Ovary (tissue), 9 donors: ENCODE results near the gene OR4E2. TPM values are rescaled to one million over a fixed set of nuclear protein-coding genes. Genes with fewer than 3 reads are reported as not detected.

Source experiments
- DNase-seq, 5 donors: peaks; one replicate each; pipeline ENCODE4 v3.0.0-alpha.2; 2019 to 2020
- H3K27ac ChIP-seq, 2 donors: fragments of 200-600 bp; one replicate each; pipeline versions ENCODE4 v1.5.1 to v1.8.0; 2019 to 2022
- H3K27me3 ChIP-seq: fragments of 200-600 bp; one replicate; pipeline ENCODE4 v1.8.0; 2022
- H3K36me3 ChIP-seq: fragments of 200-600 bp; sonication (generic); one replicate; pipeline ENCODE4 v1.5.1; 2019
- H3K4me1 ChIP-seq: one replicate; pipeline ENCODE4 v1.8.1; 2013; ENCODE audit warnings: mild to moderate bottlenecking, moderate library complexity; ENCODE audit not compliant: insufficient read depth
- H3K4me3 ChIP-seq: fragments of 200-600 bp; sonication (generic); one replicate; pipeline ENCODE4 v1.5.1; 2017
- H3K9me3 ChIP-seq, 2 donors: fragments of 200-600 bp in 1 of 2; sonication (generic) in 1 of 2; one replicate each; pipeline versions ENCODE4 v1.5.1 to v1.8.1; 2013 to 2019; ENCODE audit warnings: mild to moderate bottlenecking in 1 of 2, moderate library complexity in 1 of 2
- EP300 ChIP-seq: sonication (generic); formaldehyde crosslinking; IDR thresholded peaks from one replicate; pipeline ENCODE4 v1.6.1; 2017; ENCODE audit warnings: antibody characterized with exemption
- POLR2A ChIP-seq: fragments of 450-650 bp; IDR thresholded peaks from one replicate; pipeline ENCODE4 v1.6.1; 2017; ENCODE audit warnings: antibody characterized with exemption, mild to moderate bottlenecking, moderate library complexity
- WGBS, 3 donors: extraction: QIAGEN DNeasy Blood & Tissue Kit in 1 of 3; methylation state at CpG; one replicate each; pipeline versions ENCODE4 v1.1.5 to v1.1.7; 2013 to 2017; 5-methylcytosine and 5-hydroxymethylcytosine counted together
- intact Hi-C, 4 donors: fragments of 100-400 bp; cut with DNase I; formaldehyde crosslinking; loops; one replicate each; pipeline versions ENCODE4 v1.11.0 to v1.15.1; 2022 to 2023
- polyA plus RNA-seq, 2 donors: library from polyadenylated mRNA; stranded (reverse); fragments of 200-250 nt in 1 of 2; fragments of 350-450 nt in 1 of 2; fragmentation: Illumina TruSeq in 1 of 2; extraction: RNeasy Lipid Tissue Mini Kit (QIAGEN cat#74804) in 1 of 2; gene quantifications; one replicate each; pipeline ENCODE4 v1.2.3, GENCODE V29; 2013 to 2014
- total RNA-seq, 7 donors: library from RNA; depleted of rRNA in 2 of 7; stranded (reverse); fragments of >200 nt in 2 of 7; fragmentation: NEBNext Ultra II Directional in 3 of 7; extraction: Animal tissue kit (Norgen Biotek cat#: 25700) in 3 of 7; gene quantifications; one replicate each; pipeline versions ENCODE4 v1.1.0 to v1.2.4, GENCODE V29; 2016 to 2023
- TF ChIP-seq, protein P1 (sequence below), 3 donors: fragments of 450-650 bp in 2 of 3; fragments of 200-600 bp in 1 of 3; IDR thresholded peaks; one replicate each; pipeline versions ENCODE4 v1.5.1 to v1.8.0; 2016 to 2022; ENCODE audit warnings: antibody characterized with exemption in 3 of 3, mild to moderate bottlenecking in 1 of 3
- donor health status: DM: no; HTN: no; CAD: no; lungs with moderate emphysema.
- donor health status: DM: no; HTN: no; CAD: no.
- donor health status: Bipolar disorder and iron deficiency.
- donor health status: DM: yes; HTN: yes; CAD: no.
- donor health status: DM: no; HTN: no; CAD: no.
- donor health status: DM: yes; HTN: yes; CAD: no.

OR4E2 gene
- total and polyA plus RNA-seq, 9 donors: not detected

DNA sequence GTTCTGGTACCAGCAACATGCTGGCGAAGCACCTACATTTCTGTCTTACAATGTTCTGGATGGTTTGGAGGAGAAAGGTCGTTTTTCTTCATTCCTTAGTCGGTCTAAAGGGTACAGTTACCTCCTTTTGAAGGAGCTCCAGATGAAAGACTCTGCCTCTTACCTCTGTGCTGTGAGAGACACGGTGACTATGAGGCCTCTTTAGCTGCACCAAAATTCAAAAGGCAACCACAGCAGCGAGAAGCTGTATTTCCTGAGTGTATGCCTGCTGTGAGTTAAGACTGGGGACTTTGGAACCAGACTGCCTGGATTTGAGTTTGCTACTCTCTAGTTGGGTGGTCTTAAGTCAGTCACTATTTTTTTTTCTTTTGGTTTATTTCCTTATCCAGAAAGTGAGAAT is 10.2 kb upstream of the OR4E2 start:
- no peak overlapping the region for H3K4me3 ChIP-seq
- H3K27me3 ChIP-seq: no peaks in the 10 kb centered on the region
- H3K36me3 ChIP-seq: no peaks in the 10 kb centered on the region
- no peak for DNase-seq
- no peak overlapping the region for H3K27ac ChIP-seq
- no peaks in the 10 kb centered on the region for H3K4me1 ChIP-seq
- intact Hi-C loops: no loop called here
- WGBS, 3 donors: 62 to 67% (median 65%) methylated on average over 5 of the region's 5 CpGs
- H3K9me3 ChIP-seq: no peaks in the 10 kb centered on the region
- no peak for TF ChIP-seq POLR2A
- no peak for TF ChIP-seq EP300
- TF ChIP-seq, protein P1, sequence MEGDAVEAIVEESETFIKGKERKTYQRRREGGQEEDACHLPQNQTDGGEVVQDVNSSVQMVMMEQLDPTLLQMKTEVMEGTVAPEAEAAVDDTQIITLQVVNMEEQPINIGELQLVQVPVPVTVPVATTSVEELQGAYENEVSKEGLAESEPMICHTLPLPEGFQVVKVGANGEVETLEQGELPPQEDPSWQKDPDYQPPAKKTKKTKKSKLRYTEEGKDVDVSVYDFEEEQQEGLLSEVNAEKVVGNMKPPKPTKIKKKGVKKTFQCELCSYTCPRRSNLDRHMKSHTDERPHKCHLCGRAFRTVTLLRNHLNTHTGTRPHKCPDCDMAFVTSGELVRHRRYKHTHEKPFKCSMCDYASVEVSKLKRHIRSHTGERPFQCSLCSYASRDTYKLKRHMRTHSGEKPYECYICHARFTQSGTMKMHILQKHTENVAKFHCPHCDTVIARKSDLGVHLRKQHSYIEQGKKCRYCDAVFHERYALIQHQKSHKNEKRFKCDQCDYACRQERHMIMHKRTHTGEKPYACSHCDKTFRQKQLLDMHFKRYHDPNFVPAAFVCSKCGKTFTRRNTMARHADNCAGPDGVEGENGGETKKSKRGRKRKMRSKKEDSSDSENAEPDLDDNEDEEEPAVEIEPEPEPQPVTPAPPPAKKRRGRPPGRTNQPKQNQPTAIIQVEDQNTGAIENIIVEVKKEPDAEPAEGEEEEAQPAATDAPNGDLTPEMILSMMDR (IDR thresholded peaks at IDR 0.05): no peak

DNA sequence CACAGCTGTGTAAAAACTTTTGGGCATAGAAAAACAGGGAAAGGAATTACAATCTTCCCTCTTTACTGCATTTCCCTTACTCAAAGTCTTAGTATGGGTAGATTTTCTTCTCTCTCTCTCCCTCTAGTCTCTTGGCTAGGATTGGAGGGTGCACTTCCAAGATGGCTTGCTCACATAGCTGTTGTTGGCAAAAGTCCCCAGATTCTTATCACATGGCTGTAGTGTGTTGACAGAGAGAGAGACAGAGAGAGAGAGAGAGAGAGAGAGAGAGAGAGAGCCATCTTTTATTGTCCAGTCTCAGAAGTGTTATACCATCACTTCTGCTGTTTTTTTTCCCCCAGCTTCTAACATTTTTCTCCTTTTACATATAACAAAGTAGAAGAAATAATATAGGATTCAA is 6.3 kb upstream of the OR4E2 start:
- no peak for DNase-seq
- H3K36me3 ChIP-seq: no peaks in the 10 kb centered on the region
- no peak overlapping the region for H3K4me3 ChIP-seq
- H3K4me1 ChIP-seq: no peaks in the 10 kb centered on the region
- no peaks in the 10 kb centered on the region for H3K9me3 ChIP-seq
- H3K27me3 ChIP-seq: no peaks in the 10 kb centered on the region
- H3K27ac ChIP-seq: no peak overlapping the region
- intact Hi-C loops: no loop called here
- TF ChIP-seq EP300 (no peak), POLR2A (no peak)
- TF ChIP-seq, protein P1 (IDR thresholded peaks at IDR 0.05): no peak

DNA sequence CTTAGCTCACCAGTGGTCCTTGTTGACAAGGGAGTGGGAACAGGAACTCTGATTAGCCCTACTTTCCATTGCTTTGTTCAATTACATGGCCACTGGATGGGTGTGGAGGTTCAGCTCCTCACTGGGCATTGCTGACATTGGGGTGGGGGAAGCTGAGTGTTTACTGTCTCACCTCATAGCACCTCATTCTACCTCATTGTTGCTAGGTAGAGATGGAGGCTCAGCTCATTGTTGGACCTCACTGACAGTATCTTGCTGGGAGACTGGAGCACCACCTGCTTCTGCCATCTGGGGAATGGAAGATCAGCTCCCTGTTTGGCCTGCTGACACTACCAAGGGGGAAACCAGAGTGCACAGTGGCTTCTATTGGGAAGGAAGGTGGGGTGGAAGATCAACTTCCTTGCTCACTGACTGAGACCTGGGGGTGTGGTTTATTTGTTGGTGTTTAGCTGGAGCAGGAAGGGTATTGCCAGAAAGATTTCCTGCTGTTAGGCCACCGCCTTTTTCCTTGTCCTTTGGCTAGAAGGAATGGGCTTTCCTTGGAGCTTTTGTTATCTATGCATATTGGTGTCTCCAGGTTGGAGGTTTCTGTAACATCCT is 1.3 kb upstream of the OR4E2 start:
- Histone ChIP-seq H3K4me3 (no peak overlapping the region), H3K36me3 (no peaks in the 10 kb centered on the region), H3K4me1 (no peaks in the 10 kb centered on the region), H3K27ac (no peak overlapping the region), H3K27me3 (no peaks in the 10 kb centered on the region), H3K9me3 (no peaks in the 10 kb centered on the region)
- WGBS, 3 donors: 39 to 57% (median 56%) methylated on average over 1 of the region's 1 CpG
- no peak for DNase-seq
- intact Hi-C loops: no loop called here
- TF ChIP-seq POLR2A: no peak
- TF ChIP-seq EP300: no peak
- TF ChIP-seq, protein P1 (IDR thresholded peaks at IDR 0.05): no peak

DNA sequence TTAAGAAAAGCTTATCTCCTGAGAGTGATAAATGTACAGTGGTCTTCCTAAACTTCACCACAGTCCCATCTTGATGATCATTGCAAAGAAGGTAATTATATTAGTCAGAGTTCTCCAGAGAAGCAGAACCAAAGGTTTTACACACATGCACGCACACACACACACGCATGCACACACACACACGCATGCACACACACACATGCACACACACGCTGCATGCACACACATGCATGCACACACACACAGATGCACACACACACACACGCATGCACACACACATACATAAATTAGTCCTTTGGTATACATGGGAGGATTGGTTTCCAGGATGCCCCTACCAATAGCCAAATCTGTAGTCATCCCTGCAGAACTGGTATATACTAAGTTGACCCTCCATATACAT is 580 bp downstream of the OR4E2 start:
- no peaks in the 10 kb centered on the region for H3K4me1 ChIP-seq
- no peak overlapping the region for H3K27ac ChIP-seq
- H3K27me3 ChIP-seq: no peaks in the 10 kb centered on the region
- no peaks in the 10 kb centered on the region for H3K36me3 ChIP-seq
- WGBS, 3 donors: 90 to 92% (median 90%) methylated on average over 5 of the region's 5 CpGs
- intact Hi-C loops: no loop called here
- no peak for DNase-seq
- TF ChIP-seq EP300 (no peak), POLR2A (no peak)
- TF ChIP-seq, protein P1 (IDR thresholded peaks at IDR 0.05): no peak
- H3K4me3 ChIP-seq: no peak overlapping the region
- H3K9me3 ChIP-seq: no peaks in the 10 kb centered on the region
